Adrenal gland (tissue), 12 donors: Measurements from ENCODE around the gene ABHD11. TPM values are rescaled to one million over a fixed set of nuclear protein-coding genes. Genes with fewer than 3 reads are reported as not detected.

Source experiments
- DNase-seq, 7 donors: peaks; one replicate each; pipeline ENCODE4 v3.0.0-alpha.2; 2019 to 2020
- H3K27ac ChIP-seq, 5 donors: fragments of 200-600 bp; sonication (generic) in 4 of 5; 1 replicate in 3 of 5; 2 replicates in 2 of 5; pipeline versions ENCODE4 v1.5.1 to v1.8.0; 2016 to 2020; ENCODE audit warnings: mild to moderate bottlenecking in 1 of 5
- H3K27me3 ChIP-seq: fragments of 200-600 bp; 2 replicates; pipeline ENCODE4 v1.8.0; 2021
- H3K36me3 ChIP-seq, 2 donors: fragments of 200-600 bp; replicated peaks in 1 of 2; 1 replicate in 1 of 2; 2 replicates in 1 of 2; pipeline versions ENCODE4 v1.5.1 to v1.8.0; 2018 to 2022
- H3K4me1 ChIP-seq, 2 donors: fragments of 200-600 bp; replicated peaks in 1 of 2; 1 replicate in 1 of 2; 2 replicates in 1 of 2; pipeline versions ENCODE4 v1.5.1 to v1.8.0; 2018 to 2021
- H3K4me3 ChIP-seq, 4 donors: fragments of 200-600 bp; sonication (generic) in 3 of 4; one replicate each; pipeline ENCODE4 v1.5.1; 2016 to 2018
- H3K9me3 ChIP-seq, 3 donors: fragments of 200-600 bp; sonication (generic) in 1 of 3; replicated peaks in 1 of 3; 1 replicate in 2 of 3; 2 replicates in 1 of 3; pipeline versions ENCODE4 v1.5.1 to v1.8.0; 2016 to 2021
- POLR2A ChIP-seq, 2 donors: fragments of 450-650 bp; IDR thresholded peaks; one replicate each; pipeline ENCODE4 v1.6.1; 2017; ENCODE audit warnings: antibody characterized with exemption in 2 of 2, mild to moderate bottlenecking in 2 of 2, moderate library complexity in 1 of 2
- WGBS, 4 donors: extraction: QIAGEN DNeasy Blood & Tissue Kit in 2 of 4; methylation state at CpG; one replicate each; pipeline versions ENCODE4 v1.1.5 to v1.1.7; 2013 to 2017; 5-methylcytosine and 5-hydroxymethylcytosine counted together
- intact Hi-C, 2 donors: fragments of 100-400 bp; cut with DNase I; formaldehyde crosslinking; loops; one replicate each; pipeline versions ENCODE4 v1.14.1 to v1.15.0; 2022 to 2023
- polyA plus RNA-seq, 3 donors: library from polyadenylated mRNA; stranded (reverse); fragments of 200-250 nt in 2 of 3; fragments of 350-450 nt in 1 of 3; fragmentation: Illumina TruSeq in 1 of 3; extraction: RNeasy Lipid Tissue Mini Kit (QIAGEN cat#74804) in 1 of 3; gene quantifications; one replicate each; pipeline ENCODE4 v1.2.3, GENCODE V29; 2013 to 2014
- total RNA-seq, 9 donors: library from RNA; depleted of rRNA in 4 of 9; stranded (reverse); fragments of >200 nt in 4 of 9; fragments of 120-200 nt in 1 of 9; fragmentation: NEBNext Ultra II Directional in 1 of 9; extraction: Animal tissue kit (Norgen Biotek cat#: 25700) in 1 of 9; gene quantifications; one replicate each; pipeline versions ENCODE4 v1.1.0 to v1.2.4, GENCODE V29; 2013 to 2023
- TF ChIP-seq, protein P1 (sequence below), 6 experiments: fragments of 450-650 bp in 4 of 6; fragments of 200-600 bp in 2 of 6; sonication (generic) in 1 of 6; IDR thresholded peaks; 1 replicate in 5 of 6; 2 replicates in 1 of 6; pipeline versions ENCODE4 v1.5.1 to v1.8.0; 2016 to 2021; ENCODE audit warnings: antibody characterized with exemption in 6 of 6, mild to moderate bottlenecking in 2 of 6, moderate library complexity in 1 of 6
- donor health status: healthy with polysubstance abuse.
- donor health status: Bipolar disorder and iron deficiency.
- donor health status: DM: yes; HTN: yes; CAD: no.
- donor health status: DM: no; HTN: no; CAD: no.
- donor health status: DM: no; HTN: no; CAD: no.
- donor health status: DM: yes; HTN: yes; CAD: no.

Gene ABHD11
- total and polyA plus RNA-seq, 12 donors = 13.0 to 41.6 (median 18.4) TPM

DNA sequence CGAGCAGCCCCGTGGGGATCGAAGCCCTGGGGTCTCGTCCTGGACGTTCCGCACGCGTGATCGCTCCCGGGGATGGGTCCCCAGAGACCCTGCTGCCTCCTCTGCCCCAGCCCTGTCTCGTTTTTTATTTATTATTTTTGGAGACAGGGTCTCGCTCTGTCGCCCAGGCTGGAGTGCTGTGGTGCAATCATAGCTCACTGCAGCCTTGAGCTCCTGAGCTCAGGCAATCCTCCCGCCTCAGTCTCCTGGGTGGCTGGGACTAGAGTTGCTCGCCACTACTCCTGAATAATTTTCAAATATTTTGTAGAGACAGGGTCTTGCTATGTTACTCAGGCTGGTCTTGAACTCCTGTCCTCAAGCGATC lies 18.8 kb downstream of the ABHD11 start:
- H3K4me1 ChIP-seq = peaks cover 8 to 16% of the 10 kb centered on the region in 2 donors
- no peaks in the 10 kb centered on the region for H3K36me3 ChIP-seq
- H3K27ac ChIP-seq = no peak overlapping the region
- intact Hi-C loops = no loop called here
- 9 to 24% (median 14%) methylated on average over 6 to 16 of the region's 16 CpGs for WGBS, 4 donors
- H3K27me3 ChIP-seq = no peaks in the 10 kb centered on the region
- TF ChIP-seq, protein P1, sequence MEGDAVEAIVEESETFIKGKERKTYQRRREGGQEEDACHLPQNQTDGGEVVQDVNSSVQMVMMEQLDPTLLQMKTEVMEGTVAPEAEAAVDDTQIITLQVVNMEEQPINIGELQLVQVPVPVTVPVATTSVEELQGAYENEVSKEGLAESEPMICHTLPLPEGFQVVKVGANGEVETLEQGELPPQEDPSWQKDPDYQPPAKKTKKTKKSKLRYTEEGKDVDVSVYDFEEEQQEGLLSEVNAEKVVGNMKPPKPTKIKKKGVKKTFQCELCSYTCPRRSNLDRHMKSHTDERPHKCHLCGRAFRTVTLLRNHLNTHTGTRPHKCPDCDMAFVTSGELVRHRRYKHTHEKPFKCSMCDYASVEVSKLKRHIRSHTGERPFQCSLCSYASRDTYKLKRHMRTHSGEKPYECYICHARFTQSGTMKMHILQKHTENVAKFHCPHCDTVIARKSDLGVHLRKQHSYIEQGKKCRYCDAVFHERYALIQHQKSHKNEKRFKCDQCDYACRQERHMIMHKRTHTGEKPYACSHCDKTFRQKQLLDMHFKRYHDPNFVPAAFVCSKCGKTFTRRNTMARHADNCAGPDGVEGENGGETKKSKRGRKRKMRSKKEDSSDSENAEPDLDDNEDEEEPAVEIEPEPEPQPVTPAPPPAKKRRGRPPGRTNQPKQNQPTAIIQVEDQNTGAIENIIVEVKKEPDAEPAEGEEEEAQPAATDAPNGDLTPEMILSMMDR (IDR thresholded peaks at IDR 0.05) = no peak
- no peak for TF ChIP-seq POLR2A (IDR thresholded peaks at IDR 0.05)
- no peaks in the 10 kb centered on the region for H3K9me3 ChIP-seq
- H3K4me3 ChIP-seq = peak overlapping the region in 1 of 4 donors; percentile 89
- peak in 4 of 7 donors; percentile 44 to 66 (median 48) for DNase-seq

DNA sequence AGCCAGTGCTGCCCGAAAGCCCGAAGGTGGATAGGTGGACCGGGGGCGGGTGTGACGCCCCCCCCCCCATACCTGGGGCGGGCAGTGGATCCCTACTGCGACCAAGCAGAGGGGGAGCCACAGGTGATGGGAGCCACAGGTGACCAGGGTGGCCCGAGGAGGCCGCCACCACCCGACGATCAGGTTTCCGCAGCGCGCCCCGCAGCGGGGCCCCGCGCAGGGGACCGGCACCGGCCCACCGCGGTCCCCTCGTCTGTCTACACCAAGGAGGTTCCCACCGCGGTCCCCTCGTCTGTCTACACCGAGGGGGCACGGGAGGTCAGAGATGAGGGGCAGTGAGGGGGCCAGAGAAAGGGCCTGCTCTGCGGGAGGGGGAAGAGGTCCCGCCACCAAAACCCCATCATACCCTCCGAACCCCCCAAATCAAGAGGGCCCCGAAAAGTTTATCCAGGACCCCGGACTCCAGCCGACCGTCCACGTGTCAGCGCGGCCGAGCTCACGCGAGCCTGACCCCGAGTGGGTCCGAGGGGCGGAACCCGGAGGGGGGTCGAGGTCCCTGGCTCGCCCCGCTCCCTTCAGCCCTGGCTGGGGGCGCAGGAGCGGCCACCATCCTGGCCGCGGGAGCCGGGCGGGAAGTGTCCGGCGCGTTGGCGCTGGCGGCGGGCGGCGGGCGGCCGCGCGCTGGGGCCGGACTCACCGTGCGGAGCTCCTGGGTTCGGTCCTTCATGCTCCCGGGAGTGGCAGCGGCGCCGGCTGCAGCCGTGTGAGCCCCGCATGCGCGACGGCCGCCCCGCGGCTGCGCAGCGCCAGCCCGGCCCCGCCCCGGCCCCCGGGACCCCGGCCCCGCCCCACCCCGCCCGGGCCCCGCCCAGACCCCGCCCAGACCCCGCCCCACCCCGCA lies 19.4 kb downstream of the ABHD11 start, which contains the start of gene STX1A:
Gene STX1A, minus strand, starts transcription at position 765 of the 901 bp plus-strand sequence. Its CDS starts 38 bp downstream, at position 727.
- H3K9me3 ChIP-seq = no peaks in the 10 kb centered on the region
- no peaks in the 10 kb centered on the region for H3K27me3 ChIP-seq
- peak; percentile 56 to 80 (median 70) for DNase-seq
- peak within 1 kb of the TSS in 3 of 4 donors; percentile 33 to 89 (median 59) for H3K4me3 ChIP-seq
- no peak within 1 kb of the TSS for H3K27ac ChIP-seq
- 1 to 10% (median 2%) methylated on average over 8 to 94 of the region's 96 CpGs for WGBS, 4 donors
- peaks cover 8 to 16% of the 10 kb centered on the region in 2 donors for H3K4me1 ChIP-seq
- no peaks in the 10 kb centered on the region for H3K36me3 ChIP-seq
- TF ChIP-seq, protein P1 (IDR thresholded peaks at IDR 0.05) = no peak
- TF ChIP-seq POLR2A (IDR thresholded peaks at IDR 0.05) = peak; percentile 32 to 33
- intact Hi-C loops = no loop called here

DNA sequence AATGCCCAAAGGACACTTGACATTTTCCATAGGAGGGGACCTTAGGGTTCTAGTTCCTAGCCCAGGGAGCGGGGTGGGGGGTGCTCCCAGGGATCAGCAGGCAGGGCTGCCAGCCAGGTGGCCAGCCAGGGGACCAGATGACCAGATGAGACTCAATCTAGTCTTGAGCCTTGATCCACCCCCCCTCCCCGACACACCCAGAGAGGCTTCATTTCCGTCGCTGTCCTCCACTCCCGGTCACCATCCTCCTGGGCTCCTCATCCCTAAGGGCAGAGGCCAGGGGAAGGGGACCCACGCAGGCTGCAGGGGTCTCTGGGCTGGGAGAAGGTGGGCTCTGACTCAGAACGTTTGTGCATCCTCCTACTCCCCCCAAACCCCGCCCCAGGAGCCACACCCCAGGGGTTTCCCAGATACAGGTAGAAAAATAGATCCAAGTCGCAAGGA lies 20.1 kb downstream of the ABHD11 start:
- Histone ChIP-seq H3K9me3 (no peaks in the 10 kb centered on the region), H3K4me3 (peak overlapping the region in 2 of 4 donors; percentile 59 to 89), H3K27me3 (no peaks in the 10 kb centered on the region), H3K27ac (no peak overlapping the region), H3K4me1 (peaks cover 8 to 16% of the 10 kb centered on the region in 2 donors), H3K36me3 (no peaks in the 10 kb centered on the region)
- TF ChIP-seq, protein P1 (IDR thresholded peaks at IDR 0.05) = no peak
- TF ChIP-seq POLR2A (IDR thresholded peaks at IDR 0.05) = no peak
- 52 to 61% (median 59%) methylated on average over 4 to 9 of the region's 9 CpGs for WGBS, 4 donors
- intact Hi-C loops = no loop called here
- DNase-seq = peak in 1 of 7 donors; percentile 29

DNA sequence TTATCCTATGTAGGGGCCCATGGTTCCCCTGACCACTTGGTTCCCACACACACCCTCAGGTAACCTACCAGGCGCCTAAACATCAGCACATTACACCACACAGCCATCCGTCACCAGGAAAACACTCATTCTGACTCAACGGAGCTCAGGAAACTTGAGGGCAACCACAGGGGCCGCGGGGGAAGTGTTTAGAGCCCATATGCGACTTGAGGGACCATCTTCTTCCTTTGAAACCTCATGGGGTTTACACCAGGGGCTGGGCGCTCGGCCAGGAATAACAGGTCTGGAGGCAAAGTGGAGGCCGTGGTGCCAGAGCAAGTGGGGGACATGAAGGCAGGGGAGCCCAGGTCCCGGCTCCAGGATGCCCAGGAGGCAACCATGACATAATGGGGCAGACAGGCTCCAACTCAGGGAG lies 20.6 kb downstream of the ABHD11 start:
- WGBS, 4 donors = 62 to 74% (median 69%) methylated on average over 10 of the region's 10 CpGs
- Histone ChIP-seq H3K36me3 (no peaks in the 10 kb centered on the region), H3K9me3 (no peaks in the 10 kb centered on the region), H3K27ac (no peak overlapping the region), H3K4me1 (peaks cover 8 to 16% of the 10 kb centered on the region in 2 donors), H3K4me3 (no peak overlapping the region), H3K27me3 (no peaks in the 10 kb centered on the region)
- TF ChIP-seq, protein P1 (IDR thresholded peaks at IDR 0.05) = no peak
- no peak for TF ChIP-seq POLR2A (IDR thresholded peaks at IDR 0.05)
- peak in 1 of 7 donors; percentile 28 for DNase-seq
- intact Hi-C loops = no loop called here
